GM12891 (cell line): ENCODE results near the gene DENND5B.
"Not testable (repeated sequence)": the region's sequence is repeated elsewhere in the genome, so short reads cannot be mapped to it uniquely, and the experiment has no call there.

ENCODE experiments used
- DNase-seq: peaks from one replicate; pipeline ENCODE4 v3.0.0; 2011; ENCODE audit warnings: low spot score; ENCODE audit not compliant: insufficient read length
- FAIRE-seq: peaks from 2 replicates; lab custom pipeline; 2011; peaks lifted over from hg19 to GRCh38; lab: Jason Lieb, UNC
- PAX5 ChIP-seq: IDR thresholded peaks from 2 replicates; pipeline ENCODE4 v1.6.1; 2011; ENCODE audit warnings: low read length, moderate library complexity, mild to moderate bottlenecking; ENCODE audit not compliant: insufficient read depth, severe bottlenecking
- POLR2A ChIP-seq: IDR thresholded peaks from 2 replicates; pipeline ENCODE4 v1.6.1; 2011; ENCODE audit warnings: low read depth, low read length, control low read depth
- POLR2AphosphoS5 ChIP-seq: IDR thresholded peaks from 2 replicates; pipeline ENCODE4 v1.6.1; 2011; ENCODE audit warnings: low read depth, low read length, control low read depth
- POU2F2 ChIP-seq: IDR thresholded peaks from 2 replicates; pipeline ENCODE4 v1.6.1; 2011; ENCODE audit warnings: low read depth, mild to moderate bottlenecking, control low read depth, low read length, moderate library complexity
- SPI1 ChIP-seq: IDR thresholded peaks from 2 replicates; pipeline ENCODE4 v1.6.1; 2011; ENCODE audit warnings: low read depth, low read length, control low read depth
- TAF1 ChIP-seq: IDR thresholded peaks from 2 replicates; pipeline ENCODE4 v1.6.1; 2011; ENCODE audit warnings: low read depth, low read length, control low read depth

DENND5B gene

DNA sequence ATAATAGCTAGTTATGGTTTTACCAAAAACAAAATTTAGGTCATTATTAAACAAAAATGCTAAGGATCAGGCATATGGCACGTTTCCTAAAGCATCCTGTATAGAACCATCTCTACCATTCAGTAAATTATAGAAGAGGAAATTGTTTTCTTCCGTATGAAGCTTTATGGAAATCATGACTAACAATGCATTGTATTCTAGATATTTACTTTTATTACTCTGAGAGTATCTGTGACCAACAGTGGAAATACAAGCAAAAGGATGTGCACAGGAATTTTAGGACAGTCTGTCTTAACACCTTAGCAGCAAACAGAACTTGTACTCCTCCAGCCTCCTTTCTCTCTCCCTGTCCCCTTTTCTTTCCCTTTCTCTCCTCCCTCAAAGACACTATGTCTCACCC lies 7.1 kb downstream of the DENND5B start:
- no peak for DNase-seq

DNA sequence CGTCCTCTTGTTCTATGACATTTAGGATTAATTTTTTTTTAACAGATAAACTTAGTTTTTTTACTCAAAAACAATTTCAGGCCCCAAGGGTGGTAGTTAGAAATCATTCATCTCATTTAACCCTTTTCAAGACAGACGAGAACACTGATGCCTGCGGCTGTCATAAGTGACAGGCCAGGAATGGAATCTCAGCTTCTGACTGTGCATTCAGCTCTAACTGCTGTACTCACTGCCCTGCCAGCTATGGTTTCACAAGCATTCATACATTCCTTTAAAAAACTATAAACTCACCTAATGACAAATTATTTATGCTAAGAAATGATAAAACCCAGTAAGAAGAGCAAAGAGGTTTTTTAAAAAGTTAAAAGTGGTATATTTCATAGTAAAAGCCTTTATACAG lies 8.8 kb downstream of the DENND5B start:
- TF ChIP-seq POLR2AphosphoS5 (no peak), TAF1 (no peak), POLR2A (no peak), POU2F2 (no peak), PAX5 (no peak), SPI1 (no peak)
- FAIRE-seq, result no peak
- DNase-seq, result no peak

More for the DNA sequence above, 7.1 kb downstream of the DENND5B start:
- no peak for TF ChIP-seq PAX5
- no peak for TF ChIP-seq POU2F2
- TF ChIP-seq POLR2AphosphoS5, result no peak
- no peak for TF ChIP-seq SPI1
- no peak for TF ChIP-seq POLR2A
- TF ChIP-seq TAF1, result no peak
- no peak for FAIRE-seq

GRCh38 chr12:31578632-31579031 lies 12.3 kb downstream of the DENND5B start:
- DNase-seq, result no peak
- FAIRE-seq, result no peak
- no peak for TF ChIP-seq POLR2A
- TF ChIP-seq PAX5, result no peak
- TF ChIP-seq TAF1, result no peak
- TF ChIP-seq SPI1, result no peak
- TF ChIP-seq POU2F2, result no peak
- TF ChIP-seq POLR2AphosphoS5, result no peak

- TF ChIP-seq TAF1 (no peak), SPI1 (peak; percentile 45; the same call in 1 of the 2 replicates)
- peak; percentile 88 for FAIRE-seq
- no peak for DNase-seq
Observed at GRCh38 chr12:31574803-31575575, 15.9 kb downstream of the DENND5B start.

DNA sequence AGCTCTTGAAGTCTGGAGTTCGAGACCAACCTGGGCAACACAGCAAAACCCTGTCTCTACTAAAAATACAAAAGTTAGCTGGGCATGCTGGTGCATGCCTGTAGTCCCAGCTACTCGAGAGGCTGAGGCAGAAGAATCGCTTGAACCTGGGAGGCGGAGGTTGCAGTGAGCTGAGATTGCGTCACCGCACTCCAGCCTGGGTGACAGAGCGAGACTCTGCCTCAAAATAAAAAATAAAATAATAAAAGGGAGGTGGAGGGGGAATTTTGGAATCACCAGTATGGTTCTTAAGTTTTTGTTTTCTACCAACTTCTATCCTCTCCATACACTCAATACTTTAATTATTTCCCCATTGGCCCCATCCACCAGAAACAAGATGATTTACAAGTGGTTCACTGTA lies 16.6 kb downstream of the DENND5B start:
- not testable (repeated sequence) for FAIRE-seq

GRCh38 chr12:31572900-31573600 lies 17.9 kb downstream of the DENND5B start:
- no peak for FAIRE-seq
- DNase-seq, result no peak
- no peak for TF ChIP-seq TAF1
- TF ChIP-seq PAX5, result no peak
- TF ChIP-seq POU2F2, result no peak
- no peak for TF ChIP-seq POLR2AphosphoS5
- TF ChIP-seq SPI1, result no peak
- TF ChIP-seq POLR2A, result no peak

More for the DNA sequence above, 16.6 kb downstream of the DENND5B start:
- not testable (repeated sequence) for DNase-seq

DNA sequence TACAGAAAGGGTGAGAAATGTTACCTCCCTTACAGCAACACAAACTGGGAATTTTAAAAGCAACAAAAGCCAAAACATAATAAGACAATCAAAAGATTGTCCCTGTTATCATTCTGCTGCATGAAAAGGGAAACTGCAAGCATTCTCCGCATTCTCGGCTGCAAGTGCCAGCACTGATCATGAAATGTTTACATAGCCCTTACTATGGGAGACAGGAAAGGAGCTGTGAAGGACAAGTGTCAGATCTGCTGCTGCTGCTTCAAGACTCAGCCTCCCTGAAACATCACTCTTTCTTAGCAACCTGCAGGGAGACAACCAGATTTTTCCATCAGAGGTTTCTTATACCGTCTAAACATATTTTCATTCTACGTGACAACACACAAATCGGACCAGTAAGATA lies 20.1 kb downstream of the DENND5B start:
- DNase-seq, result no peak
- TF ChIP-seq POLR2AphosphoS5, result no peak
- no peak for TF ChIP-seq TAF1
- no peak for TF ChIP-seq POLR2A
- no peak for FAIRE-seq

DNA sequence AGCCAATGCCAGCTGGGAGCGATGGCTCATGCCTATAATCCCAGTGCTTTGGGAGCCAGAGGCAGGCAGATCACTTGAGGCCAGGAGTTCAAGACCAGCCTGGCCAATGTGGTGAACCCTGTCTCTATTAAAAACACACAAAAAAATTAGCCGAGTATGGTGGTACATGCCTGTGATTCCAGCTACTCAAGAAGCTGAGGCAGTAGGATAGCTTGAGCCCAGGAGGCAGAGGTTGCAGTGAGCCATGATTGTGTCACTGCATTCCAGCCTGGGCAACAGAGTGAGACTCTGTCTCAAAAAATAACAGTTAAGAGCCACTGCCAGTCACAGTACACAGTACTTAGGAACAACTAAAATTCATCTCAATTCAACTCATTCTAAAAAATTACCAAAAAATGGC lies 21.4 kb downstream of the DENND5B start:
- FAIRE-seq, DNase-seq: not testable (repeated sequence)

- FAIRE-seq, result peak; percentile 26
- TF ChIP-seq POLR2A (no peak), SPI1 (no peak), POLR2AphosphoS5 (no peak), TAF1 (no peak), POU2F2 (no peak), PAX5 (no peak)
- no peak for DNase-seq
Observed at GRCh38 chr12:31568498-31568897, 22.4 kb downstream of the DENND5B start.

GRCh38 chr12:31567029-31567428 lies 23.9 kb downstream of the DENND5B start:
- TF ChIP-seq POU2F2 (no peak), TAF1 (no peak), SPI1 (no peak), PAX5 (no peak), POLR2A (no peak), POLR2AphosphoS5 (no peak)
- DNase-seq (no peak), FAIRE-seq (no peak)

DNA sequence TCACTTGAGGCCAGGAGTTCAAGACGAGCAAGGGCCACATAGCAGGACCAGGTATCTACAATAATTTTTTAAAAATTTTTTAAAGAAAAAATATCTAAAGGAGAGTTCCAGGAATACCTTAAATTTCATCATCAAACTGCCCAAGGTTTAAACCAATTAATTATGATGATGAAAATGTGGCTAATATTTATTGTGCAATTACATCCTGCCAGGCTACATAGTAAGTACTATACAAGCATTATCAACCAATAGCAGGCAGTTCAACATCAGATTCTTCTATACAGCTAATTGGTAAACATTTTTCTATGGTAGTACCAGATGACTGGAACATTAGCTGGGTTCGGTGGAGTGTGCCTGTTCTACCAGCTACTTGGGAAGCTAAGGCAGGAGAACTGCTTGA lies 24.4 kb downstream of the DENND5B start:
- TF ChIP-seq TAF1, result no peak
- TF ChIP-seq POLR2A, result no peak
- no peak for TF ChIP-seq PAX5
- no peak for TF ChIP-seq POLR2AphosphoS5
- no peak for TF ChIP-seq SPI1
- no peak for TF ChIP-seq POU2F2
- FAIRE-seq, result peak; percentile 23
- DNase-seq, result no peak
